HepG2 (cell line): ENCODE results near the gene TNFRSF6B. TPM values are rescaled to one million over a fixed set of nuclear protein-coding genes. Genes with fewer than 3 reads are reported as not detected.

ENCODE experiments used
- BATF2 ChIP-seq: sonication (generic); formaldehyde crosslinking; IDR thresholded peaks from 2 replicates; pipeline ENCODE4 v1.8.0; 2022; ENCODE audit warnings: mild to moderate bottlenecking, missing genetic modification reagents, moderate library complexity
- EED ChIP-seq: sonication (generic); formaldehyde crosslinking; IDR thresholded peaks from 2 replicates; pipeline ENCODE4 v1.5.0; 2020; ENCODE audit warnings: mild to moderate bottlenecking, missing genetic modification reagents
- HMG20A ChIP-seq: IDR thresholded peaks from 2 replicates; pipeline ENCODE4 v1.6.1; 2016; ENCODE audit warnings: borderline replicate concordance
- HOXA3 ChIP-seq: sonication (generic); formaldehyde crosslinking; IDR thresholded peaks from 2 replicates; pipeline ENCODE4 v1.5.0; 2020; ENCODE audit warnings: missing genetic modification reagents
- MAZ ChIP-seq, 2 experiments: sonication (generic) in 1 of 2; formaldehyde crosslinking in 1 of 2; IDR thresholded peaks; 2 replicates each; pipeline versions ENCODE4 v1.5.0 to v1.6.1; 2012 to 2020; ENCODE audit warnings: low read depth in 2 of 2, mild to moderate bottlenecking in 2 of 2, borderline replicate concordance in 1 of 2, improper control_type of control experiment in 1 of 2, low read length in 1 of 2, missing genetic modification reagents in 1 of 2, moderate library complexity in 1 of 2
- NCOA5 ChIP-seq: sonication (generic); formaldehyde crosslinking; IDR thresholded peaks from 2 replicates; pipeline ENCODE4 v1.4.0; 2020; ENCODE audit warnings: missing genetic modification reagents
- NR2F1 ChIP-seq, 2 experiments: fragments of 450-650 bp in 1 of 2; formaldehyde crosslinking in 1 of 2; IDR thresholded peaks; 2 replicates each; pipeline versions ENCODE4 v1.5.0 to v1.6.1; 2016 to 2020; ENCODE audit warnings: mild to moderate bottlenecking in 1 of 2, missing compliant biosample characterization in 1 of 2, missing genetic modification reagents in 1 of 2, moderate library complexity in 1 of 2
- PCBP1 ChIP-seq: fragments of 200-400 bp; formaldehyde crosslinking; IDR thresholded peaks from 2 replicates; pipeline ENCODE4 v1.6.1; 2017; ENCODE audit warnings: mild to moderate bottlenecking, low read depth, low read length, borderline replicate concordance
- POLR2AphosphoS2 ChIP-seq: IDR thresholded peaks from 2 replicates; pipeline ENCODE4 v1.6.1; 2011; ENCODE audit warnings: low read depth, low read length, improper control_type of control experiment
- RAD21 ChIP-seq: fragments of 450-650 bp; formaldehyde crosslinking; IDR thresholded peaks from 2 replicates; pipeline ENCODE4 v1.5.0; 2020; ENCODE audit warnings: mild to moderate bottlenecking
- SMC3 ChIP-seq: IDR thresholded peaks from 2 replicates; pipeline ENCODE4 v1.6.1; 2011; ENCODE audit warnings: low read length, improper control_type of control experiment
- ZBTB33 ChIP-seq: sonication (generic); formaldehyde crosslinking; IDR thresholded peaks from 2 replicates; pipeline ENCODE4 v1.4.0; 2020; ENCODE audit warnings: missing genetic modification reagents
- ZNF224 ChIP-seq: sonication (generic); formaldehyde crosslinking; IDR thresholded peaks from 2 replicates; pipeline ENCODE4 v1.5.0; 2020; ENCODE audit warnings: mild to moderate bottlenecking, missing genetic modification reagents
- ZNF280B ChIP-seq: sonication (generic); formaldehyde crosslinking; IDR thresholded peaks from 2 replicates; pipeline ENCODE4 v1.5.0; 2020; ENCODE audit warnings: missing genetic modification reagents, mild to moderate bottlenecking, borderline replicate concordance
- ZNF747 ChIP-seq: sonication (generic); formaldehyde crosslinking; IDR thresholded peaks from 2 replicates; pipeline ENCODE4 v1.8.1; 2023; ENCODE audit warnings: missing genetic modification reagents, mild to moderate bottlenecking, borderline replicate concordance
- ZNF83 ChIP-seq: sonication (generic); formaldehyde crosslinking; IDR thresholded peaks from 2 replicates; pipeline ENCODE4 v1.4.0; 2020; ENCODE audit warnings: missing genetic modification reagents, mild to moderate bottlenecking, borderline replicate concordance
- polyA plus RNA-seq, 8 experiments: library from polyadenylated mRNA; depleted of rRNA in 3 of 8; stranded (reverse) in 7 of 8; unstranded in 1 of 8; fragments of >200 nt; fragmentation: Illumina TruSeq in 4 of 8; extraction: Trizol in 4 of 8; gene quantifications; 2 replicates each; pipeline versions ENCODE4 v1.2.1 to v1.2.3, GENCODE V29; 2011 to 2016; ENCODE audit warnings: low read depth in 4 of 8, missing spikeins in 1 of 8, mixed read lengths in 1 of 8; ENCODE audit not compliant: insufficient read depth in 1 of 8
- total RNA-seq, 5 experiments: library from RNA; depleted of rRNA; stranded (reverse); fragments of >200 nt; fragmentation: Illumina TruSeq; extraction: Trizol; gene quantifications; 2 replicates each; pipeline ENCODE4 v1.2.3, GENCODE V29; 2016; ENCODE audit warnings: low read depth in 1 of 5
- TF ChIP-seq, protein P1 (sequence below): sonication (generic); formaldehyde crosslinking; IDR thresholded peaks from 2 replicates; pipeline ENCODE4 v1.5.0; 2020; ENCODE audit warnings: missing genetic modification reagents

TNFRSF6B gene
- total and polyA plus RNA-seq, 2 of the 13 experiments (the other 11 are each of a cell fraction or from before 2014, with no cell fraction given), result 0.24 TPM; not detected in 1

DNA sequence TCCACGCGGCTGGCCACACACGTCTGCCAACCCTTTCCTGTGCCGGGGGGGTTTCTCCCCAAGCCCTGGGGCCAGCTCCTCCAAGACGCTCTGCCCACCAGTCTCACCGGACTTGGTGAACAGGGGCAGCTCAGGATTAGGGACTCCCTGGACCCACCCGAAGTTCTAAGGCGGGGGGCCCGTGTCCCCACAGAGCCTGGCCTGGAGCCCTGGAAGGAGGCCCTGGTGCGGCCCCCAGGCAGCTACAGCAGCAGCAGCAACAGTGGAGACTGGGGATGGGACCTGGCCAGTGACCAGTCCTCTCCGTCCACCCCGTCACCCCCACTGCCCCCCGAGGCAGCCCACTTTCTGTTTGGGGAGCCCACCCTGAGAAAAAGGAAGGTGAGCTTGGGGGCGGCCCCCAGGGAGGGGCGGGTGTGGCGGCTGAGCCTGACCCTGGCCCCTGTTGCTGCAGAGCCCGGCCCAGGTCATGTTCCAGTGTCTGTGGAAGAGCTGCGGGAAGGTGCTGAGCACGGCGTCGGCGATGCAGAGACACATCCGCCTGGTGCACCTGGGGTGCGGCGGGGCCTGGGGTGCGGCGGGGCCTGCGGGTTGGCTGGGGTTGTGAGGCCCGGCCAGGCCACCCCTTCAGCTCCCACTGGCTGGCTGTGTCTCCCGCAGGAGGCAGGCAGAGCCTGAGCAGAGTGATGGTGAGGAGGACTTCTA is 45.4 kb downstream of the TNFRSF6B start (continued):
- TF ChIP-seq, protein P1, sequence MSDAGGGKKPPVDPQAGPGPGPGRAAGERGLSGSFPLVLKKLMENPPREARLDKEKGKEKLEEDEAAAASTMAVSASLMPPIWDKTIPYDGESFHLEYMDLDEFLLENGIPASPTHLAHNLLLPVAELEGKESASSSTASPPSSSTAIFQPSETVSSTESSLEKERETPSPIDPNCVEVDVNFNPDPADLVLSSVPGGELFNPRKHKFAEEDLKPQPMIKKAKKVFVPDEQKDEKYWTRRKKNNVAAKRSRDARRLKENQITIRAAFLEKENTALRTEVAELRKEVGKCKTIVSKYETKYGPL, result no peak
- TF ChIP-seq ZNF747 (CRISPR knock-in tag), result 0 out of 2 replicates have a peak, but pooled peaks have one; percentile 42
- 0 out of 2 replicates have a peak, but pooled peaks have one; percentile 31 for TF ChIP-seq POLR2AphosphoS2
- no peak for TF ChIP-seq MAZ (IDR thresholded peaks at IDR 0.05; ENCODE audit: borderline replicate concordance, low read depth, low read length)
- TF ChIP-seq MAZ (CRISPR knock-in tag; IDR thresholded peaks at IDR 0.05; ENCODE audit: low read depth), result 0 out of 2 replicates have a peak, but pooled peaks have one; percentile 22
- TF ChIP-seq ZNF224 (CRISPR knock-in tag), result 0 out of 2 replicates have a peak, but pooled peaks have one; percentile 1
- peak; percentile 22; the same call in 1 of the 2 replicates for TF ChIP-seq ZBTB33 (CRISPR knock-in tag)
- peak; percentile 16 for TF ChIP-seq HOXA3 (CRISPR knock-in tag)
- peak; percentile 56; the same call in 1 of the 2 replicates for TF ChIP-seq ZNF83
- no peak for TF ChIP-seq SMC3
- peak; percentile 40; the same call in 1 of the 2 replicates for TF ChIP-seq PCBP1
- 0 out of 2 replicates have a peak, but pooled peaks have one; percentile 2 for TF ChIP-seq RAD21 (CRISPR knock-in tag)
- TF ChIP-seq ZNF280B (CRISPR knock-in tag), result 0 out of 2 replicates have a peak, but pooled peaks have one; percentile 37
- TF ChIP-seq HMG20A (CRISPR knock-in tag), result no peak
- TF ChIP-seq BATF2 (CRISPR knock-in tag), result no peak
- peak; percentile 86; the same call in 1 of the 2 replicates for TF ChIP-seq EED
- TF ChIP-seq NCOA5 (CRISPR knock-in tag), result 0 out of 2 replicates have a peak, but pooled peaks have one; percentile 33
- 0 out of 4 replicates have a peak, but pooled peaks of 1 of the 2 experiments have one; percentile 19 for TF ChIP-seq NR2F1 (CRISPR knock-in tag; IDR thresholded peaks at IDR 0.05)
